ENCODE data around the gene EIF2S2.
"Not testable (repeated sequence)": the region's sequence is repeated elsewhere in the genome, so short reads cannot be mapped to it uniquely, and the experiment has no call there.

Gene EIF2S2

GRCh38 chr20:34111702-34112599 lies at the start of gene EIF2S2:
EIF2S2 (minus strand) TSS chr20:34112243; CDS start chr20:34112110, 133 bp downstream.
- DNase-seq (ENCODE audit: low read depth in 1 of 2, low spot score in 1 of 2), result peak; percentile 78 to 91

GRCh38 chr20:34157697-34158096 lies 45.7 kb upstream of the EIF2S2 start:
- not testable (repeated sequence) for DNase-seq (ENCODE audit: low read depth in 1 of 2, low spot score in 1 of 2)

- no peak for DNase-seq (ENCODE audit: low read depth in 1 of 2, low spot score in 1 of 2)
These were observed 43.8 kb upstream of the EIF2S2 start for GRCh38 chr20:34155836-34156235.

- not testable (repeated sequence) for DNase-seq (ENCODE audit: low read depth in 1 of 2, low spot score in 1 of 2)
These were observed 41.1 kb upstream of the EIF2S2 start for GRCh38 chr20:34153169-34153568.

- not testable (repeated sequence) for DNase-seq (ENCODE audit: low read depth in 1 of 2, low spot score in 1 of 2)
These were observed 40.0 kb upstream of the EIF2S2 start for GRCh38 chr20:34152073-34152472.

GRCh38 chr20:34150306-34151000 lies 38.4 kb upstream of the EIF2S2 start:
- DNase-seq (ENCODE audit: low read depth in 1 of 2, low spot score in 1 of 2), result no peak

- no peak for DNase-seq (ENCODE audit: low read depth in 1 of 2, low spot score in 1 of 2)
These were observed 33.3 kb upstream of the EIF2S2 start for GRCh38 chr20:34145280-34145819.

- no peak for DNase-seq (ENCODE audit: low read depth in 1 of 2, low spot score in 1 of 2)
These were observed 31.9 kb upstream of the EIF2S2 start for GRCh38 chr20:34143951-34144350.

- no peak for DNase-seq (ENCODE audit: low read depth in 1 of 2, low spot score in 1 of 2)
These were observed 30.1 kb upstream of the EIF2S2 start for GRCh38 chr20:34142121-34142520.

- DNase-seq (ENCODE audit: low read depth in 1 of 2, low spot score in 1 of 2), result no peak
These were observed 29.2 kb upstream of the EIF2S2 start for GRCh38 chr20:34141293-34141692.

GRCh38 chr20:34135525-34136275 lies 23.7 kb upstream of the EIF2S2 start:
- DNase-seq (ENCODE audit: low read depth in 1 of 2, low spot score in 1 of 2), result not testable (repeated sequence)

- DNase-seq (ENCODE audit: low read depth in 1 of 2, low spot score in 1 of 2), result not testable (repeated sequence)
These were observed 21.4 kb upstream of the EIF2S2 start for GRCh38 chr20:34133365-34133860.

GRCh38 chr20:34132943-34133342 lies 20.9 kb upstream of the EIF2S2 start:
- not testable (repeated sequence) for DNase-seq (ENCODE audit: low read depth in 1 of 2, low spot score in 1 of 2)

GRCh38 chr20:34132491-34132890 lies 20.4 kb upstream of the EIF2S2 start:
- not testable (repeated sequence) for DNase-seq (ENCODE audit: low read depth in 1 of 2, low spot score in 1 of 2)

GRCh38 chr20:34131491-34131890 lies 19.4 kb upstream of the EIF2S2 start:
- no peak for DNase-seq (ENCODE audit: low read depth in 1 of 2, low spot score in 1 of 2)

GRCh38 chr20:34129518-34130162 lies 17.6 kb upstream of the EIF2S2 start:
- DNase-seq (ENCODE audit: low read depth in 1 of 2, low spot score in 1 of 2), result peak; percentile 24 to 64

- DNase-seq (ENCODE audit: low read depth in 1 of 2, low spot score in 1 of 2), result no peak
These were observed 15.7 kb upstream of the EIF2S2 start for GRCh38 chr20:34127792-34128191.

GRCh38 chr20:34124469-34125249 lies 12.6 kb upstream of the EIF2S2 start:
- no peak for DNase-seq (ENCODE audit: low read depth in 1 of 2, low spot score in 1 of 2)

- DNase-seq (ENCODE audit: low read depth in 1 of 2, low spot score in 1 of 2), result no peak
These were observed 11.3 kb upstream of the EIF2S2 start for GRCh38 chr20:34123309-34123708.

Measured in activated CD4-positive, alpha-beta T cell treated with anti-CD3 and anti-CD28 coated beads, Interleukin-2, amount 50 U/mL, for 24 hours (primary cell).